HL-60 (cell line): ENCODE measurements around the gene ASPN.

Experiments used
- DNase-seq, 2 experiments: peaks; one replicate each; pipeline ENCODE4 v3.0.0-alpha.2; 2010 to 2020; ENCODE audit warnings: low read depth in 1 of 2, low spot score in 1 of 2
- H3K27ac ChIP-seq: fragments of 250-450 bp; sonication (Bioruptor Pico); replicated peaks from 2 replicates; pipeline ENCODE4 v1.5.1; 2020; ENCODE audit warnings: mild to moderate bottlenecking, moderate library complexity
- H3K27me3 ChIP-seq: fragments of 250-450 bp; sonication (Bioruptor Pico); 2 replicates; pipeline ENCODE4 v1.5.1; 2021; ENCODE audit warnings: mild to moderate bottlenecking, moderate library complexity; ENCODE audit not compliant: insufficient read depth, poor library complexity, severe bottlenecking
- H3K4me3 ChIP-seq: replicated peaks from 2 replicates; pipeline ENCODE4 v1.5.1; 2011; ENCODE audit warnings: mild to moderate bottlenecking, control low read depth, low read length; ENCODE audit not compliant: insufficient read depth
- GABPA ChIP-seq: IDR thresholded peaks from 2 replicates; pipeline ENCODE4 v1.6.1; 2012; ENCODE audit warnings: low read depth
- POLR2AphosphoS5 ChIP-seq: IDR thresholded peaks from 2 replicates; pipeline ENCODE4 v1.6.1; 2012; ENCODE audit warnings: low read depth
- SPI1 ChIP-seq: IDR thresholded peaks from 2 replicates; pipeline ENCODE4 v1.6.1; 2012; ENCODE audit warnings: low read depth, mild to moderate bottlenecking, borderline replicate concordance
- TF ChIP-seq, protein P1 (sequence below): IDR thresholded peaks from 2 replicates; pipeline ENCODE4 v1.6.1; 2012; ENCODE audit warnings: low read depth; ENCODE audit not compliant: insufficient replicate concordance
- TF ChIP-seq, protein P2 (sequence below): IDR thresholded peaks from one replicate; pipeline ENCODE4 v1.5.1; 2011; ENCODE audit warnings: low read length, control low read depth, inconsistent platforms; ENCODE audit not compliant: insufficient read depth

The ASPN gene

GRCh38 chr9:92432350-92432749 lies 50.0 kb downstream of the ASPN start:
- H3K4me3 ChIP-seq = no peak overlapping the region
- DNase-seq = no peak
- H3K27ac ChIP-seq = no peak overlapping the region
- no peaks in the 10 kb centered on the region for H3K27me3 ChIP-seq
- TF ChIP-seq SPI1 = no peak

DNA sequence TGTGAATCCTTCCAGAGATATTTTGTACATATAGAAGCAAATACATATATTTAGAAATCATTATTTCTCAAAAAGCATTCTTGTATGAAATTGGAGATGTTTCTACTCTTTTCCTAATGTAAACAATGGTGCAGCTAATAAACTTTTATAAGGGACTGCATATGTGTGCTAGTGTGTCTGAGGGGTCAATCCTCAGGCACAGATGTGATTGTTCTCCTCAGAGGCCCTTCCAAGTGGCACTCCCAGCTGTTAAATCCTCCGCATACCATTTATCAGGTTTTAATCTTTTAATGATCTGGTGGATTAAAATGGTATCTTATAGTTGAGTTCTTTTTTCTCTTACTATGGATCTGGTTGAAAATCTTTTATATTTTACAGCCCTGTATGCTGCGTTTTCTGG lies 52.5 kb downstream of the ASPN start:
- H3K4me3 ChIP-seq = no peak overlapping the region
- H3K27ac ChIP-seq = no peak overlapping the region
- H3K27me3 ChIP-seq = no peaks in the 10 kb centered on the region
- DNase-seq = no peak
- TF ChIP-seq GABPA = no peak
- TF ChIP-seq, protein P1, sequence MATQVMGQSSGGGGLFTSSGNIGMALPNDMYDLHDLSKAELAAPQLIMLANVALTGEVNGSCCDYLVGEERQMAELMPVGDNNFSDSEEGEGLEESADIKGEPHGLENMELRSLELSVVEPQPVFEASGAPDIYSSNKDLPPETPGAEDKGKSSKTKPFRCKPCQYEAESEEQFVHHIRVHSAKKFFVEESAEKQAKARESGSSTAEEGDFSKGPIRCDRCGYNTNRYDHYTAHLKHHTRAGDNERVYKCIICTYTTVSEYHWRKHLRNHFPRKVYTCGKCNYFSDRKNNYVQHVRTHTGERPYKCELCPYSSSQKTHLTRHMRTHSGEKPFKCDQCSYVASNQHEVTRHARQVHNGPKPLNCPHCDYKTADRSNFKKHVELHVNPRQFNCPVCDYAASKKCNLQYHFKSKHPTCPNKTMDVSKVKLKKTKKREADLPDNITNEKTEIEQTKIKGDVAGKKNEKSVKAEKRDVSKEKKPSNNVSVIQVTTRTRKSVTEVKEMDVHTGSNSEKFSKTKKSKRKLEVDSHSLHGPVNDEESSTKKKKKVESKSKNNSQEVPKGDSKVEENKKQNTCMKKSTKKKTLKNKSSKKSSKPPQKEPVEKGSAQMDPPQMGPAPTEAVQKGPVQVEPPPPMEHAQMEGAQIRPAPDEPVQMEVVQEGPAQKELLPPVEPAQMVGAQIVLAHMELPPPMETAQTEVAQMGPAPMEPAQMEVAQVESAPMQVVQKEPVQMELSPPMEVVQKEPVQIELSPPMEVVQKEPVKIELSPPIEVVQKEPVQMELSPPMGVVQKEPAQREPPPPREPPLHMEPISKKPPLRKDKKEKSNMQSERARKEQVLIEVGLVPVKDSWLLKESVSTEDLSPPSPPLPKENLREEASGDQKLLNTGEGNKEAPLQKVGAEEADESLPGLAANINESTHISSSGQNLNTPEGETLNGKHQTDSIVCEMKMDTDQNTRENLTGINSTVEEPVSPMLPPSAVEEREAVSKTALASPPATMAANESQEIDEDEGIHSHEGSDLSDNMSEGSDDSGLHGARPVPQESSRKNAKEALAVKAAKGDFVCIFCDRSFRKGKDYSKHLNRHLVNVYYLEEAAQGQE = no peak
- no peak for TF ChIP-seq SPI1
- TF ChIP-seq, protein P2, sequence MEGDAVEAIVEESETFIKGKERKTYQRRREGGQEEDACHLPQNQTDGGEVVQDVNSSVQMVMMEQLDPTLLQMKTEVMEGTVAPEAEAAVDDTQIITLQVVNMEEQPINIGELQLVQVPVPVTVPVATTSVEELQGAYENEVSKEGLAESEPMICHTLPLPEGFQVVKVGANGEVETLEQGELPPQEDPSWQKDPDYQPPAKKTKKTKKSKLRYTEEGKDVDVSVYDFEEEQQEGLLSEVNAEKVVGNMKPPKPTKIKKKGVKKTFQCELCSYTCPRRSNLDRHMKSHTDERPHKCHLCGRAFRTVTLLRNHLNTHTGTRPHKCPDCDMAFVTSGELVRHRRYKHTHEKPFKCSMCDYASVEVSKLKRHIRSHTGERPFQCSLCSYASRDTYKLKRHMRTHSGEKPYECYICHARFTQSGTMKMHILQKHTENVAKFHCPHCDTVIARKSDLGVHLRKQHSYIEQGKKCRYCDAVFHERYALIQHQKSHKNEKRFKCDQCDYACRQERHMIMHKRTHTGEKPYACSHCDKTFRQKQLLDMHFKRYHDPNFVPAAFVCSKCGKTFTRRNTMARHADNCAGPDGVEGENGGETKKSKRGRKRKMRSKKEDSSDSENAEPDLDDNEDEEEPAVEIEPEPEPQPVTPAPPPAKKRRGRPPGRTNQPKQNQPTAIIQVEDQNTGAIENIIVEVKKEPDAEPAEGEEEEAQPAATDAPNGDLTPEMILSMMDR = no peak
- no peak for TF ChIP-seq POLR2AphosphoS5

DNA sequence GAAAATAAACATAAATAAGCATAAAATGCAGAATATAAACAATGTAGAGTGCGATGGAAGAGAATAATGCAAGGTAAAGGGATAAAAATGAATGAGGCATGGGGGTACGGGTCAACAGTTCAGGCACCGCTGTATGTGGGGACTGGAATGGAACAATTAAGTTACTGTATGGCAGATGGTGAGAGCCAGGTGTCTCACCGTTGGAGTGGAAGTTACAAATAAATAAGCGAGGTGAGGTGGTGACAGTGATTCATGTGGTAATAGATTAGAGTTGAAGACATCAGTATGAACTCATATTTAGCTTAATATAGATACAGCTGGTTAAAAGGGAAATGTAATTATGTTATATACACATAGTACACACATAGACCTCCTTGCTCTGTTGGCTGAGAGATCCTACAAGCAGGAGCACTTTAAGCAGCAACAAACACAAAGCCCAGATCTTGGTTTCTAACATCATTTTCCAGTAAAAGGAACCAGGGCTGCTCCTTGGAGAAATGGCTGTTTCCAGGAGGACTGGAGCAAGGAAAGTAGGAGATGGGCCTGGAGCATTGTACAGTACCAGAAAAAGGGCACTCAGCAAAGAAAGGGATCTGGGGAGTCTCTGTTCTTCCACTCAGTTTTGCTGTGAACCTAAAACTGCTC lies 55.7 kb downstream of the ASPN start:
- DNase-seq = no peak
- H3K4me3 ChIP-seq = no peak overlapping the region
- H3K27ac ChIP-seq = no peak overlapping the region
- no peak for TF ChIP-seq SPI1
- TF ChIP-seq, protein P1 = no peak
- TF ChIP-seq POLR2AphosphoS5 = no peak
- TF ChIP-seq, protein P2 = no peak
- TF ChIP-seq GABPA = no peak
- H3K27me3 ChIP-seq = no peaks in the 10 kb centered on the region

GRCh38 chr9:92425474-92425873 lies 56.8 kb downstream of the ASPN start:
- Histone ChIP-seq H3K27me3 (no peaks in the 10 kb centered on the region), H3K27ac (no peak overlapping the region), H3K4me3 (no peak overlapping the region)
- TF ChIP-seq, protein P2 = no peak
- TF ChIP-seq GABPA (no peak), SPI1 (no peak), POLR2AphosphoS5 (no peak)
- TF ChIP-seq, protein P1 = no peak
- no peak for DNase-seq
